Stimulated activated CD8-positive, alpha-beta memory T cell treated with anti-CD3 and anti-CD28 coated beads, Interleukin-15, amount 100 ng/mL, for 24 hours (primary cell): ENCODE results near the gene CYP21A2.

Experiments
- DNase-seq: peaks from one replicate; pipeline ENCODE4 v3.0.0-alpha.2; 2020; ENCODE audit warnings: low read depth

The CYP21A2 gene

DNA sequence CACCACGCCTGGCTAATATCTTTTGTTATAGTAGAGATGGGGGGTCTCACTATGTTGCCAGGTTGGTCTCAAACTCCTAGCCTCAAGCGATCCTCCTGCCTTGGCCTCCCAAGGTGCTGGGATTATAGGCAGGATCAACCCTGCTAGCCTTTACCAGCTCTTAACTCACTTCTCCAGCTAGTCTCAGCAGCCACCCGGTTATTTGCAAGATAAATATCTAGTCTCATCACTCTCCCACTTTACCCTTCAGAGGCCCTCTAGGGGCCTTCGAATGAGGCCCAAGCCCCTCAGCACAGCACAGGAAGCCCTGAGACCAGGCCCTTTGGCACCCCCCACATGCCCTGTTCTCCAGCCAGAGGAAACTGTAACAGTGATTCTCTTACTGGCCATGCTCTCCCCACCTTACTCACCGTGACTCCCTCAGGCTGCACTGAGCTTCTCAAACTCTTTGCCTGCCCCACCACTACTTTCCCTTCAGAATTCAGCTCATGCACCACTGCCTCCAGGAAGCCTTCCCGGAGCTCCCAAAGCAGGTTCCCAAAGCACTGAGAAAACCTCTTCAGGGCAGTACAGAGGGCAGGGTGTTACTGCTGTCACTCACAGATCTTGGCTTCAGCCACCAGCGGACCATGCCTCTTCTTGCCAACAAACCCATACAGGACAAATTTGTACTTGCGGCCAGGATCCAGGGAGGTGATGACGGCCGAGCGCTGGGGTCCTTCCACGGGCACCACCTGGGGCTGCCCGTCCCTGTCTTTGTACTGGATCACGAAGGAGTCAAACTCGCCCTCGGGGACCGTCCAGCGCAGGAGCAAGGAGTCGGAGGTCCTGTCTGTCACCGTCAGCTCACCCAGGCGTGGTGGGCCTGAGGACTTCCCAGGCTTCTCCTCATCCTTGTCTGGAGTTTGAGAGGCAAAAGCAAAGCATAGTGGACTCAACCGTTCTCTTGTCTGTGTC, 45.9 kb downstream of the CYP21A2 start:
- no peak for DNase-seq

DNA sequence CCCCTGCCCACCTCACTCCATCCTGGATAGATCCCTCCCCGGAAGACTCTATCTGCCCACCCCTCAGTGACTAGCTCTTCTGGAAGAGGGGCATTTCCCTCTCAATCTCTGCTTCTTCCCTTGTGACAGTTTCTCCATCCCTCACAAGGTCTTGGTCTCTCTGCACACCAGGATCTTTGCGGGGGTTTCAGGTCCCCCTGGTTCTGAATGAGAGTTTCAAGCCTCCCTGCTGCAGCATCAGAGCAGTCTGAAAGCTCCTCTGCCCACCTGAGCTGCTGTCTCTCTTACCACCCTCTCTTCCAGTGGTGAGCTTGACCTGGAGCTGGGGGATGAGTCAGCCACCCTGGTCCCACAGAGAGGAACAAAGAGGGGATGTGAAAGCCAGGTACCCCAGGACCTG, 46.6 kb downstream of the CYP21A2 start:
- no peak for DNase-seq

DNA sequence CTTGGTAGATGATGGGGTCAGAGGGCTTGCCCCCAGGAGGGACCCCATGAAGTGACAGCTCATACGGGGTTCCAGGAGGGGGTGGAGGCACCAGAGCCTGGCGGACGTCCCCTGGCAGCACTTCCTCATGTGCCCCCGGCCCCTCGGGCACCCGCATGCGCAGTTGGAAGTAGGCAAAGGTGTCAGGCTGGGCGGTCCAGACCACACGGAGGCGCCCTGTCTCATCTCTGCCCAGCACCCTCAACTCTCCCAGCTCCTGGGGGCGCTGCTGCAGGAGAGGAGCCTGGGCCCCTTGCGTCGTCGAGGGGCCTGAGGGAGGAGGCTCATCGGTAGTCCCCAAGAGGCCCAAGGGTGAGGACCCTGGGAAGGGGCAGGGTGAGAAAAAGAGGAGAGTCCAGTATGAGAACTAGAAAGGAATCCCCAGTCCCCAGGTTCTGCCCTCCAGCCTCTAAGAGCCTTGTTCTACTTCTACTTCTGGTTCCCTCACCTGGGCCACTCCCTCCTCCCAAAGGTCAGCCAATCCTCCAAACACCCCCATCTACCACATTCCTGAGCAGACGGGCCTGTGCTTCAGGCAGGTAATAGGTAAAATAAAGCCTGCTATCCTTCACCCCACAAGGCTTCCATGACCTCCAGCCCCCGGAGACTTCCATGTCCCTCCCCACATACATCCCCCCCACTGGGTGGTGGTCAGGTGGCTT, 47.7 kb downstream of the CYP21A2 start:
- DNase-seq, result no peak

DNA sequence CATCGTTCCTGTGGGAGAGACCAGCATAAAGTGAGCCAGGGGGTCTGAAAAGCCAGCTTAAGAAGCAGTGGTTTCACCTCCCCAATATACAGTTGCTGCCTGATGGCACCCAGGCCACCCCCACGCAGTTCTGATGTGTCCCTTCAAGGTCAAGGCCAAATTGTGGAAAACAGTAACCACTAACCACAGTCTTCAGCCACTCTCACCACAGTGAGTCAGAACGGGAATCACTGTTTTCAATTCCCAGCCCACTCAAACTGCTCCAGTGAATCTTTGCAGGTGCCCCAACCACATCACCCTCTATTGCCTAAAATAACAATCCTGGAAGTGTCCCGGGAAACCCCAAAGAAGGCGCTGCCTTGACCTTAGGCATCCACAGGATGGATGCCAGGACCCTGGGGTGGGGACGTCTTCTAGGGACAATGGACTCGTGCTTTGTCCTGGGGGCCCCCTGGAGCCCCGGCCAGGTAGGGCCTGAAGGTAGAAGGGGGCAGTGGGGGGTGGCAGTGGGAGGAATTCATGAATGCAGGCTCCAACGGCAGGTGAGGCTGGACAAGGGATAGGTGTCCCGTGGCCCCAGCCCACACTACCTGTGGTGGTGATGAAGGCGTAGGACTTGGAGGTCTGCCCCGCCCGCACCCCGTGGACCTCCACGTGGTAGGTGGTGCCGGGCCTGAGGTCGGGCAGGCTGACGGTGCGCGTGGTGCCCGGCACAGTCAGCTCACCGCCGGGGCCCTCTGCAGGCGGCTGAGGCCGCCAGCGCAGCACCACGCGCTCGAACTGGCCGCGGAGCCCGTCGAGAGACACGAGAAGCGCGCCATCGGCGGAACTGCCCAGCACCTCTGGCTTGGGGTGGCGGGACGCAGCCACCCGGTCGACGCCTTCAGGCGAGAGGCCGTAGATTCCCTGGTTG, 48.7 kb downstream of the CYP21A2 start:
- no peak for DNase-seq

DNA sequence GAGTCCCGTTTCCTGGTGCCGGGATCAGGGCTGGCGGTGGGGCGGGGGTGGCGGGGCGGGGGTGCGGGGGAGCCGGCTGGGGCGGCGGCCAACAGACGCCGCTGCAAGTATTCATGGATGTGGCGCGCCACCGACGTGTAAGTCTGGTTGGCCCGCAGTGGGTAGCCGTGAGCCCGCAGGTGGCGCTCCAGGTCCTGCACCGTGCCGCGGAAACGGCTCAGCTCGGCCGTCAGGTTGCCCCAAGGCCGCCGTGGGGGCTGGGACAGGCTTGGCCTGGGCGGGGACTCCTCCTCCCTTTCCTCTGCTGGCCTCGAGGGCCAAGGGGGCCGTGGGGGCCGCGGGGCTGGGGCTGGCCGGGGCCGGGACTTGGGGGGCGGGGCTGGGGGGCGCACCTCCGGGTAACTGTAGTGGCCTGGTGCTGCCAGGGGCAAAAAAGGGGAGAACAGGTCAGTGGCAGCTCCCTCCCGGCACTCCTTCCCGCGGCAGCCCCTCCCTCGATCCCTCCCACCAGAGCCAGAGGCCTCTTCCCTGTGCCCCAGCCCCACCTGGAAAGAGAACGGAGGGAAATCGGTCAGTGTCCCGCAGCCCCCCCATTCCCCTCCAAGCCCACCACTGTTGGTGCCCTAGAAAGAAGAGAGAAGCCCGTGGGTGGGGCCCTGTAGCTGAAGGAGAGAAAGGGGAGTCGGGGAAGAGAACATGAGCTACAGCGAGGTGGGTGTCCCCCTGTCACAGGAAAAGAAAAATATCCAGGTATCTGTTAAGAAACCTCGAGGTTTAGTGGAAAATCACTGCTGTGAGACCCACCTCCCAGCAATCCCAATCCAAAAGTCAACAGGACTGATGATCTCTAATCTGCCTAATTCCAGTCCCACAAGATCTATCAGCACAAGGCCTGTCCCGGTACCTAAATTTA, 49.6 kb downstream of the CYP21A2 start:
- peak; percentile 25 for DNase-seq

DNA sequence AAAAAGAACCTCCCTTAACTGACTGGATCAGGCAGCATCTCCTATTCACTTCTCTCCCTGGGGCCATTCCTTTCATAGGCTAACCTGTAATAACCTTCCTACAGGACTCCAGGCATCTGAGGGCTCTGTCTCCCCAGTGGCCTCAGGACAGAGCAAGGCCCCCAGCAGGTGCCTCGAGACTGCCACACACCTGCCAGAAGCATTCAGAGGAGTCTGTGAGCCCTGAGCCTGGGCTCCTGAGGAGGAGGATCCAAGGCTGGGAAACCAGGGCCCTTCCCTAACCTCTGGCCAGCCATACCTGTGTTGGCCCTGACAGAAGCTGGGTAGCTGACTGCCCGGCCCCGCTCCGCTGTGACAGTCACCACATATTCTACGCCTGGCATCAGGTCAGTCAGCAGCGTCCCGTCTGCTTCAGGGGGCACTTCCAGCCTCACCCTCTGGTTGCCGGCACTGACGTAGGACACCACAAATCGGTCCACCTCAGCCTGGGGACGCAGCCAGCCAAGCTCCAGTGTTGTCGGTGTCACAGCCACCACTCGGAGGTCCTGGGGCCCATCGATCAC, 50.4 kb downstream of the CYP21A2 start:
- no peak for DNase-seq

DNA sequence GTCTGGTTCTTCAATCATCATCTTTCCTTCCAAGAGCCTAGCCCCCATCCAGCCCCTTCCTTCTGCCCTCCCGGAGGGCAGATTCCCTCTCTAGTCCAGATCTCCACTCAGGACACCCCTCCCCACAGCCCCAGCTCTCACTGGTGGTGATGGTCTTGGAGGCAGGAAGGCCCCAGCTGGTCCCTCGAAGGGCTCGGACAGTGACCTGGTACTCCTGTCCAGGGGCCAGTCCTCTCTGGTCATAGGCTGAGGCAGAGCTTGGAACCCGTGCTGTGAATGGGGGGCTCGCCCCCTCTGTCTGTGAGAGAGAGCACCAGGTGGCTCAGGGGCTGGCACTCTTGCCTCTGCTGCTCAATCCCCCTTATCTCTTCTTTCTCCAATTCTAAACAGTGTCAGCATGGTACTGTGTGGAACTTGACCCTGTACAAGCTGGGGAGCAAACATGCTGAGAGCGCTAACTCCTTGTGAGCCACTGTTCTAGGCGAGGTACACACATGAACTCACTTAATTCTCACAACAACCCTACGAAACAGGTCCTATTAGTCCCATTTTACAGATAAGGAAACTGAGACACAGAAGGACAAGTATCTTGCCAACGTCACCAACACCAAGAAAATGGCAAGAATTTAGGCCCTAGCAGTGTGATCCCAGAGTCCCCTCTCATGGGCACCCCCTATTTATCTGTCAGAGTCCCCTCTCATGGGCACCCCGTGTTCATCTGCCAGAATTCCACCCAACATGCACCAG, 51.0 kb downstream of the CYP21A2 start:
- no peak for DNase-seq
